ENCODE measurements around the gene MYO5C. TPM values are rescaled to one million over a fixed set of nuclear protein-coding genes. Genes with fewer than 3 reads are reported as not detected.

The MYO5C gene
- total RNA-seq, 3 donors from 2014 or later, result 16.6 to 71.3 (median 51.5) TPM

DNA sequence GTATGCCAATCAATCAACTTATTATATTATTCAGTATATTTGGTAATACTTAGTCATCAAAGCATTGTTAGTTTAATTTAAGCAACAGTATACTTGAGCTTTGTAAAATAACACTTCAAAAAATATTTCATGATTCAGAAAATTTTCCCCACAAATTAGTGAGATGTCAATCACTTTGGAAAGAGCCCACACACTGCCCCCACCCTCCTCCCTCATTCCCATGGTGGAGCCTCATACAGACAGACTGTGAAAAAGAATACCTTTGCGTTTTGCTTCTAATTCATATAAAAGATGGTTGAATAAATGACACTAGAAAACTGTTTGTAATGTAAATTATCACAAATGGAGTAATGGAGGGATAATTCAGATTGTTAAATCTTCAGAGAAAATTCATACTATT, 43.3 kb upstream of the MYO5C start:
- Histone ChIP-seq H3K27ac (no peak overlapping the region), H3K9me3 (no peaks in the 10 kb centered on the region), H3K4me1 (no peaks in the 10 kb centered on the region), H3K4me3 (no peak overlapping the region), H3K36me3 (no peaks in the 10 kb centered on the region), H3K27me3 (no peaks in the 10 kb centered on the region)
- DNase-seq (ENCODE audit: low spot score in 2 of 2), result no peak
- intact Hi-C loops (cut with DNase I; ENCODE audit: low total_unique reads), result no loop called here
- no peak for TF ChIP-seq POLR2A (IDR thresholded peaks at IDR 0.05)
- TF ChIP-seq POLR2AphosphoS5 (IDR thresholded peaks at IDR 0.05), result no peak
- TF ChIP-seq, protein P1, sequence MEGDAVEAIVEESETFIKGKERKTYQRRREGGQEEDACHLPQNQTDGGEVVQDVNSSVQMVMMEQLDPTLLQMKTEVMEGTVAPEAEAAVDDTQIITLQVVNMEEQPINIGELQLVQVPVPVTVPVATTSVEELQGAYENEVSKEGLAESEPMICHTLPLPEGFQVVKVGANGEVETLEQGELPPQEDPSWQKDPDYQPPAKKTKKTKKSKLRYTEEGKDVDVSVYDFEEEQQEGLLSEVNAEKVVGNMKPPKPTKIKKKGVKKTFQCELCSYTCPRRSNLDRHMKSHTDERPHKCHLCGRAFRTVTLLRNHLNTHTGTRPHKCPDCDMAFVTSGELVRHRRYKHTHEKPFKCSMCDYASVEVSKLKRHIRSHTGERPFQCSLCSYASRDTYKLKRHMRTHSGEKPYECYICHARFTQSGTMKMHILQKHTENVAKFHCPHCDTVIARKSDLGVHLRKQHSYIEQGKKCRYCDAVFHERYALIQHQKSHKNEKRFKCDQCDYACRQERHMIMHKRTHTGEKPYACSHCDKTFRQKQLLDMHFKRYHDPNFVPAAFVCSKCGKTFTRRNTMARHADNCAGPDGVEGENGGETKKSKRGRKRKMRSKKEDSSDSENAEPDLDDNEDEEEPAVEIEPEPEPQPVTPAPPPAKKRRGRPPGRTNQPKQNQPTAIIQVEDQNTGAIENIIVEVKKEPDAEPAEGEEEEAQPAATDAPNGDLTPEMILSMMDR (IDR thresholded peaks at IDR 0.05), result no peak

DNA sequence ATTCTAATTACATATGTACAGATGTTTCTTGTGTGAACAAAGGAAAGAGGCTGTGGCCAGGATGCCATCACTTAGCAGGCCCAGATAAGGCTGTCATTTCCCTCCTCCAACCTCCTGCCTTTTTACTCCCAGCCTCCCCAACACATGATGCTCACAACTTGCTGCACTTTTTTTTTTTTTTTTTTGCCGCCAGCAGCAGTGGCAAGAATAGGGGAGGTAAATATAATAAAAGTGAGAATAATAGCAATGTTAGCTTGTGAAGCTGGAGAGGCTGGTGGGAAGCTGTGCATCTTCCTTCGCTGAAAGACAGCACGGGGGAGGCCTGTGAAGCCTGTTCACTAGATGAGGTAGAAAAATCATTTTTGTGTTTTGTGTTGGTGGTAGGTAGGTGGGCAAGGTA, 42.5 kb upstream of the MYO5C start:
- Histone ChIP-seq H3K36me3 (no peaks in the 10 kb centered on the region), H3K9me3 (no peaks in the 10 kb centered on the region), H3K4me3 (no peak overlapping the region), H3K27me3 (no peaks in the 10 kb centered on the region), H3K4me1 (no peaks in the 10 kb centered on the region), H3K27ac (no peak overlapping the region)
- no peak for DNase-seq (ENCODE audit: low spot score in 2 of 2)
- TF ChIP-seq, protein P1 (IDR thresholded peaks at IDR 0.05), result no peak
- TF ChIP-seq POLR2AphosphoS5 (IDR thresholded peaks at IDR 0.05) (no peak), POLR2A (IDR thresholded peaks at IDR 0.05) (no peak)
- intact Hi-C loops (cut with DNase I; ENCODE audit: low total_unique reads), result no loop called here

DNA sequence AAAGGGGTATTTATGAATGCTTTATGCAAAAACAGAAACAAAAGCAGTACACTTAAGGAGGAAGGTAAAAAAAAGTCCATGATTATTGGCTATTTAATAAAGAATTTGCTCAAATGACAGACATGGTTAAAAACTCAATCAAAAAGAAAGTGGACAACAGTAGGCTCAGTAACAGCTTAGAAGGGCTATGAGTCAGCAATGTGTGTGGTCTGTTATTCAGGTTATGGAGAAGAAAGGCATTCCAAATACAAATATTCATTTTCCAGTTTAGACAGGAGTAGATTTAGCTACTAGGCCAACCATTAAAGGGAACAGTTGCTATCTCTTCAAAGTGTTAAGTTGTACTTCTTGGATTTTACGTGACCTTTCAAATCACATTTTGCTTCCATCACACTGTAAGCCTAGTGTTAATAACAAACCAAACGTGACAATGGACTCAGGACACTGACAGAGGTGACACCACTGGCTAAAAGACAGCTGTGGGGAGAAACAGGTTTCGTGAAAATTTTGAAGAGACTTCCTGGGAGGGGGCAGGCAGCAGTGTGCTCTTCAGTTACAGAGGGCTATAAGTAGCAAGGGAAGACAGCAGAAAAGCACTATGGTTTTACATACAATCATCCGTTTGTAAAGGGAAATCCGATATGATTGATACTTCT, 41.7 kb upstream of the MYO5C start:
- Histone ChIP-seq H3K4me1 (no peaks in the 10 kb centered on the region), H3K27me3 (no peaks in the 10 kb centered on the region), H3K27ac (no peak overlapping the region), H3K4me3 (no peak overlapping the region), H3K9me3 (no peaks in the 10 kb centered on the region), H3K36me3 (no peaks in the 10 kb centered on the region)
- intact Hi-C loops (cut with DNase I; ENCODE audit: low total_unique reads), result no loop called here
- no peak for DNase-seq (ENCODE audit: low spot score in 2 of 2)
- TF ChIP-seq, protein P1 (IDR thresholded peaks at IDR 0.05), result no peak
- no peak for TF ChIP-seq POLR2AphosphoS5 (IDR thresholded peaks at IDR 0.05)
- TF ChIP-seq POLR2A (IDR thresholded peaks at IDR 0.05), result no peak

DNA sequence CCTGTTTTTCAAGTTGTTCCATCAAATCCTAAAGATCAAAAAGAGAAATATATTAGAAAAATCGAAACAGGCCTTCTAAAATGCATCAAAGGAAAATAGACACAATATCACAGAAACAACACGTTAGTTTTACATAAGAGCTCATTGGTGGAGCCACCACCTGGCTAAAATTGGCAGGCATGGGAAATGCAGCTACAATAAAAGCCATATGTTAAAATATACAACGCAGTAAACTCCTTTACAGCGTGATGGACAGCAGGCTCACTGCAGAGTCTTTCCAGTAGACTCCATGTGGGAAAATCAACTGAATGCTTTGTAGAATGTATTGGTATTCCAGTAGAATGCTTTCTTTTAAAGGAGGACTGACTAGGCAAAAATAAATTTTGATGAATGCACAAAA, 40.9 kb upstream of the MYO5C start:
- no peaks in the 10 kb centered on the region for H3K9me3 ChIP-seq
- intact Hi-C loops (cut with DNase I; ENCODE audit: low total_unique reads), result no loop called here
- no peak overlapping the region for H3K4me3 ChIP-seq
- no peak for TF ChIP-seq POLR2A (IDR thresholded peaks at IDR 0.05)
- TF ChIP-seq, protein P1 (IDR thresholded peaks at IDR 0.05), result no peak
- no peak for TF ChIP-seq POLR2AphosphoS5 (IDR thresholded peaks at IDR 0.05)
- H3K27me3 ChIP-seq, result no peaks in the 10 kb centered on the region
- no peak overlapping the region for H3K27ac ChIP-seq
- H3K36me3 ChIP-seq, result no peaks in the 10 kb centered on the region
- H3K4me1 ChIP-seq, result no peaks in the 10 kb centered on the region
- no peak for DNase-seq (ENCODE audit: low spot score in 2 of 2)

DNA sequence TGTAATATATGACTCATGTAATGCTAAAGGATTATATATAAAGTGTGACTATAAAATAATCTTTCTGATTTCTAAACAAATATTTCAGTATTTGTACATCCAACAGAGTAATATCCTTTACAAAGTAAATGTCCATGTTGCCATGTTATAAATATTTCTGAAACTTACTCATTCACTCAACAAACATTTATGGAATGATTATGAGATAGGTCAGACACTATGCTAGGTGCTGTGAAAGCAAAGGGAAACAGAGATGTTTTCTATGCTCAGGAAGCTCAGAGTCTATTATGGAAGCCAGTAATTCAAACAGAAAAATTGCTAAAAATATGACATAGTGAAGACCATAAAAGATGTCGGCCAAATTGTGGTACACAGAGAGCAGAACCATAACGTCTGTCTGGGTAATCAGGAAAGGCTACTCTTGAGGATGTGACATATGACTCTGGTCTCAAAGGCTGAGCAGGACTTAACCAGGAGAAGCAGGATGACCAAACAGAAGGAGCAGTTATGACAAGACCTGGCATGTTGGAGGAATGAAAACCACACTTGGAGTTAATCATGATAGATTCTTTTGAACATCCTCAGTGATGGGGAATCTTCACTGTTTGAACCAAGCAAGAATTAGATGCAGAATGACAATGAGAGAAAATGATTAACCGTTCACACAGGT, 39.0 kb upstream of the MYO5C start:
- H3K9me3 ChIP-seq, result no peaks in the 10 kb centered on the region
- no peak overlapping the region for H3K27ac ChIP-seq
- no peak for TF ChIP-seq POLR2A (IDR thresholded peaks at IDR 0.05)
- no peak for TF ChIP-seq POLR2AphosphoS5 (IDR thresholded peaks at IDR 0.05)
- TF ChIP-seq, protein P1 (IDR thresholded peaks at IDR 0.05), result no peak
- no peaks in the 10 kb centered on the region for H3K36me3 ChIP-seq
- no peaks in the 10 kb centered on the region for H3K4me1 ChIP-seq
- no peaks in the 10 kb centered on the region for H3K27me3 ChIP-seq
- intact Hi-C loops (cut with DNase I; ENCODE audit: low total_unique reads), result no loop called here
- no peak overlapping the region for H3K4me3 ChIP-seq
- no peak for DNase-seq (ENCODE audit: low spot score in 2 of 2)

Data from breast epithelium (tissue), 4 donors.